GM12874 (cell line): Measurements from ENCODE around the gene KLF9.

Experiments
- TF ChIP-seq, protein P1 (sequence below): IDR thresholded peaks from 2 replicates; pipeline ENCODE4 v1.5.1; 2011; ENCODE audit warnings: low read depth, mild to moderate bottlenecking, control low read depth, low read length, moderate library complexity; ENCODE audit not compliant: insufficient read depth

KLF9 gene

DNA sequence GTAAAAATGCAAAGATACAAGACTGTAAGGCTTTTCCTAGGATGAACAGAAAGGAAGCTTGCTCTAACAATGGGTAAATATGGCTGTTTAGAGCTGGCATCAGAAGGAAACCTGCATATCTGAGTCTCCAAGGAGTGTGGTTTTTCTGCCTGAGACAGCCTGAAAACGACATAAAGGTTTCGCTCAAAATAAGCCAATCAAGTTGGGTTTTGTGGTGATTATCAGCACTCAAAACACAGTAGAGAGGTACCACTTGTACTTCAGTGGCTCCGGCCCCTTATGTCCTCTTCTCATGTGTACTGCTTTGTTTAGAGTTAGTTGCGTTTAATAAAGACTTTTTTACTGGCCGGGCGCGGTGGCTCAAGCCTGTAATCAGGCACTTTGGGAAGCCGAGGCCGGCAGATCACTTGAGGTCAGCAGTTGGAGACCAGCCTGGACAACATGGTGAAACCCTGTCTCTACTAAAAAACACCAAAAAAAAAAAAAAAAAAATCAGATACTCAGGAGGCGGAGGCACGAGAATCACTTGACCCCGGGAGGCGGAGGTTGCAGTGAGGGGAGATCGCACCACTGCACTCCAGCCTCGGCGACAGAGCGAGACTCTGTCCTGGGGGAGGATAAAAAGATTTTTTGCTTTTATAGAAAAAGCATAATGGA is 39.4 kb downstream of the KLF9 start:
- TF ChIP-seq, protein P1, sequence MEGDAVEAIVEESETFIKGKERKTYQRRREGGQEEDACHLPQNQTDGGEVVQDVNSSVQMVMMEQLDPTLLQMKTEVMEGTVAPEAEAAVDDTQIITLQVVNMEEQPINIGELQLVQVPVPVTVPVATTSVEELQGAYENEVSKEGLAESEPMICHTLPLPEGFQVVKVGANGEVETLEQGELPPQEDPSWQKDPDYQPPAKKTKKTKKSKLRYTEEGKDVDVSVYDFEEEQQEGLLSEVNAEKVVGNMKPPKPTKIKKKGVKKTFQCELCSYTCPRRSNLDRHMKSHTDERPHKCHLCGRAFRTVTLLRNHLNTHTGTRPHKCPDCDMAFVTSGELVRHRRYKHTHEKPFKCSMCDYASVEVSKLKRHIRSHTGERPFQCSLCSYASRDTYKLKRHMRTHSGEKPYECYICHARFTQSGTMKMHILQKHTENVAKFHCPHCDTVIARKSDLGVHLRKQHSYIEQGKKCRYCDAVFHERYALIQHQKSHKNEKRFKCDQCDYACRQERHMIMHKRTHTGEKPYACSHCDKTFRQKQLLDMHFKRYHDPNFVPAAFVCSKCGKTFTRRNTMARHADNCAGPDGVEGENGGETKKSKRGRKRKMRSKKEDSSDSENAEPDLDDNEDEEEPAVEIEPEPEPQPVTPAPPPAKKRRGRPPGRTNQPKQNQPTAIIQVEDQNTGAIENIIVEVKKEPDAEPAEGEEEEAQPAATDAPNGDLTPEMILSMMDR, result no peak

DNA sequence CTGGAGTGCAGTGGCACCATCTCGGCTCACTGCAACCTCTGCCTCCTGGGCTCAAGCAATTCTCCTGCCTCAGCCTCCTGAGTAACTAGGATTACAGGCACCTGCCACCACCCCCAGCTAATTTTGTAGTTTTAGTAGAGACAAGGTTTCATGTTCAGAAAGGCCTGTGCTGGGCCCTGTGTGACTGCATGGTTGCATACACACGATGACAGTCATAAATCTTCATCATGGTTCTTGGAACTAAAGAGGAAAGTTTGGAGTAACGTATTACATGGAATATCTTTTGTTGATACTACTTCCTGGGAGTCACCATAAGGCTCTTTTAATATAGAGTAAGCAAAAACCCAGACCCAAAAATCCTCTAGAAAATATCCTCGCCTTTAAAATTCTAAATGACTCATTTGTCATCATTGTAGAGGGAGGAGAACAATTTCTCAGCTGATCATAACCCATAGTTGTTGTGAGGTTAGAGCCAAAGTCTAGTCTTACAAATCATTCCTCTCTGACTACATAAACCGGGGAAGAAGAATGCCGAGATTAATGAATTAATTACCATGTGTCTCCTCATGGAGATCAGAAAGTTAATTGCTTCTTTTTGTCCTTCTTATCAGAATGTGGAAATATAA is 47.0 kb downstream of the KLF9 start:
- TF ChIP-seq, protein P1, result no peak

DNA sequence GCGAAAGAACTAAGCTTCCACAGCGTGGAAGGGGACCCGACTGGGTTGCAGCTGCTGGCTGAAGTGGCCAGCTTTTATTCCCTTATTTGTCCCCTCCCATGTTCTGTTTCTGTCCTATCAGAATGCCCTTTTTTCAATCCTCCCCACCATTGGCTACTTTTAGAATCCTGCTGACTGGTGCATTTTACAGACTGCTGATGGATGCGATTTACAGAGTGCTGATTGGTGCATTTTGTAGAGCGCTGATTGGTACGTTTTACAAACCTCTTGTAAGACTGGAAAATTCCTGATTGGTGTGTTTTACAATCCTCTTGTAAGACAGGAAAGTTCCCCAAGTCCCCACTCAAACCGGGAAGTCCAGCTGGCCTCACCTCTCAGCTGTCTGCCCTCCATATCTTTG is 50.7 kb downstream of the KLF9 start:
- TF ChIP-seq, protein P1, result no peak

DNA sequence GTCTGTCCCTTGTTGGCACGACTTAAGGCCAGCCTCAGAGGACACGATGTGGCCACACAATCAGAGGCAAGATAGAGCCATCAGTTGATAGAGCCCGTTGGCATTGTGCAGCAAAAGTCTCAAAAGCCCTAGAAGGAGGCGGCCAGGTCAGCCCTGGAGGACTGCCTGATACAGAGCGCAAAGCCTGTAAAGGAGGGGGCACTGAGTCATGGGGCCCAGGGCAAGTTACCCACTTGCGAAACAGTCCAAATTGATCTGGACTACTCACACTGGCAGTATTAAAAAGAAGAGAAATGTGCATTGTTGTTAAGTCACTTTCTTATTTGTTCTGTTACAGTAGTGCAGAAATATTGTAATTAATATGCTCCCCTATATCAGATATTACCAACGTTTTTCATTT is 51.5 kb downstream of the KLF9 start:
- TF ChIP-seq, protein P1, result no peak

DNA sequence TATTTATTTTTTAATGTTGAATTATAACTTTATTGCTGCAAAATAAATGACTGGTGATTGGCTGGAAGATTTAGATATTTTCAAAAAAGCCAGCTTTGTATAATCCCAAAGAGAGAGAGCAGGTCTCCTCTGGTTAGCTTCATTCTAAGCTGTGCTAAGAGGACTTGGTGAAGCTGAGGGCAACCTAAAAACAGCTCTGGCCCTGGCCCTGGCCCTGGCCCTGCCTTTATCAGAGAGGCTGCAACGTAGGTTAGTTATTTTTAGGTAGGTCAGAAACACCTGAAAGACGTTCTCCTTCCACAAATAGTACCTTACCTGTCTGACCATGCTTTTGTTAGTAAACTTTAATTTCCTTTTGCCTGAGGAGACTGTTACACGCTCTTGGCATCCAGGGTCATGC is 58.7 kb downstream of the KLF9 start:
- TF ChIP-seq, protein P1, result no peak

DNA sequence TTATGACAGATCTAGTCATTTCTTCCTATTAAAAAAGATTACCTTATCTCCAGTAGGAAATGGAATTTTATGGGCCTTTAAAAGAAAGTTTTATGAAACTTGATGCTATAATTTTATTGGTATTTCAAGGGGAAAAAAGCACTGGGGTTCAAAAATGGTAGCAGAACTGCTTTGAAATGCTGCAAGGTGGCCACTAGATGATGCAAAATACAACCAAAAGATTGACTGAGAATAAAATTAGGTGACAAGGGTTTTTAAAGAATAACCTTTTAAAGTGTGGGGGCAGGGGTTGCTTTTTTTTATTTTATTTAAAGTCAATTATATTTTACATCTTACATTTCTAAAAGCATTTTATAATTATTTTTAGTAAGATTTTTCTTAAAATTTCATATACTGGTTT is 61.7 kb downstream of the KLF9 start:
- TF ChIP-seq, protein P1, result peak; percentile 34; the same call in 1 of the 2 replicates

DNA sequence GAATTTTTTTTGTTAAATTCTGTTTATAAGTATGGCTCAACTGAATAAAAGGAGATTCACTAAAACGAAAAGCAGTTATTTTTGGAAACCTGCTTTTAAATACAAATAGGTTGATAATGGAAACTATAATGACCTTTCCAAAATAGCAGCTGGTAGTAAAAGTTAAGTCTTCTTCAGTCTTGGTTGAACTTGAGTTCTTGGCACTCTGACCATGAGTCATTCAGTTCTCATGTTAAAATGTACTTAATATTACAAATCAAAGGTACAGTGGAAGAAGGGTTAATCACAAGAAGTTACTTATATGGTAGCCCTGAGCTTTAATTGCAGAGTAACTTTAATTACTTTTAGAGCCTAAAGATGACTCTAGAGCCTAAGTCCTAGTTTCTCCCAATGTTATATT is 62.1 kb downstream of the KLF9 start:
- TF ChIP-seq, protein P1, result no peak
